GM10248 (cell line): Measurements from ENCODE around the gene SYNJ2.
A peak's percentile ranks its signal among the peaks of the same experiment; 100 is the strongest.
"Not testable (repeated sequence)": the region's sequence is repeated elsewhere in the genome, so short reads cannot be mapped to it uniquely, and the experiment has no call there.

ENCODE experiments used
- CTCF ChIA-PET: fragments of 300-600 bp; sonication (Branson Sonifier 250); formaldehyde crosslinking; extraction: SDS; loops from one replicate; lab custom pipeline; 2021; ENCODE audit warnings: antibody characterized with exemption; lab: Yijun Ruan, JAX
- POLR2A ChIA-PET: fragments of 350-650 bp; sonication (Branson Sonifier 250); formaldehyde crosslinking; extraction: SDS; loops from one replicate; lab custom pipeline; 2020; ENCODE audit warnings: antibody characterized with exemption; lab: Yijun Ruan, JAX
- DNase-seq: peaks from one replicate; pipeline ENCODE4 v3.0.0; 2012; ENCODE audit errors: extremely low spot score
- CTCF ChIP-seq: IDR thresholded peaks from 2 replicates; pipeline ENCODE4 v1.5.1; 2012; ENCODE audit warnings: mild to moderate bottlenecking, low read depth; ENCODE audit errors: extremely low read depth, missing control alignments, control extremely low read depth

Gene SYNJ2

GRCh38 chr6:157981395-157982101, at the start of gene SYNJ2:
TSS of gene SYNJ2 (plus strand) at chr6:157981863. CDS start at chr6:157981962, 99 bp downstream.
- ChIA-PET CTCF (interaction anchor here (0.8 to 6.4 kb wide), 7 partner anchors 22 to 225 kb away, joined by 4 to 53 read pairs (median 7); no protein-coding TSS in a partner anchor), POLR2A (no interaction called here)
- TF ChIP-seq CTCF, result peak; percentile 37
- peak; percentile 84 for DNase-seq

GRCh38 chr6:157935786-157936185, 45.9 kb upstream of the SYNJ2 start:
- ChIA-PET POLR2A (no interaction called here), CTCF (interaction anchor here (1.1 to 2.6 kb wide), 3 partner anchors 11 to 19 kb away, joined by 3 to 13 read pairs (median 5); no protein-coding TSS in a partner anchor)
- no peak for DNase-seq
- TF ChIP-seq CTCF, result no peak

DNA sequence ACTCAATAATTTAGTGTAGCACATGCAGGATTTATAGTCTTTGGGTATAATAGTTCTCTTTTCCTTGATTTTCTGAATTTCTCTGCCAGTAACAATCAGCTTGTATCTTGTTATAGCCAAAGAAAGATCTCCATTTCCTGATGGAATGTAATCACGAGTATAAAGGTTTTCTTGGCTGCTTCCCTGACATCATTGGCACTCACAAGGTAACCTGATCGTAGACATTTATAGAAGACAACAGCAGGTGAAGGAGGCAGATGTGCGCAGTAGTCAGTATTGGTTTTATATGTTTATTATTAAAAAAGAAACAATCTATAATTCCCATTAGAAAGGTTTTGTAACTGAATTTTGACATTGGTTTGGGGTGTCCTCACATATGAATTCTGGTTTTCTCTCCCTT, 44.3 kb upstream of the SYNJ2 start:
- CTCF ChIA-PET, result interaction anchor here (0.9 to 2.6 kb wide), 5 partner anchors 10 to 180 kb away, joined by 3 to 13 read pairs (median 3); no protein-coding TSS in a partner anchor
- POLR2A ChIA-PET, result no interaction called here
- no peak for TF ChIP-seq CTCF
- DNase-seq, result no peak

GRCh38 chr6:157937916-157938315, 43.7 kb upstream of the SYNJ2 start:
- POLR2A ChIA-PET, result no interaction called here
- CTCF ChIA-PET, result interaction anchor here (0.9 to 2.6 kb wide), 3 partner anchors 9 to 181 kb away, joined by 3 to 13 read pairs (median 3); no protein-coding TSS in a partner anchor
- TF ChIP-seq CTCF, result no peak
- DNase-seq, result no peak

- DNase-seq, CTCF ChIA-PET, POLR2A ChIA-PET: not testable (repeated sequence)
Observed at GRCh38 chr6:157940375-157941036, 41.2 kb upstream of the SYNJ2 start.

- CTCF ChIA-PET, result no interaction called here
- TF ChIP-seq CTCF, result no peak
- DNase-seq, result no peak
- POLR2A ChIA-PET, result no interaction called here
Observed at GRCh38 chr6:157941101-157941863, 40.4 kb upstream of the SYNJ2 start.
